K562 (cell line): Measurements from ENCODE around the gene GRHPR.

ENCODE experiments used
- CTCF ChIP-seq, 3 experiments: IDR thresholded peaks in 2 of 3; conservative IDR thresholded peaks in 1 of 3; 2 replicates each; pipeline ENCODE4 v1.5.1; 2011 to 2012; ENCODE audit warnings: low read length in 3 of 3, mild to moderate bottlenecking in 3 of 3, control low read depth in 2 of 3, improper control_type of control experiment in 1 of 3, inconsistent platforms in 1 of 3, low read depth in 1 of 3, mixed read lengths in 1 of 3, moderate library complexity in 1 of 3; ENCODE audit not compliant: insufficient read depth in 2 of 3
- E2F5 ChIP-seq: sonication (generic); formaldehyde crosslinking; IDR thresholded peaks from 2 replicates; pipeline ENCODE4 v1.8.0; 2022; ENCODE audit warnings: mild to moderate bottlenecking, missing genetic modification reagents
- EZH2 ChIP-seq: IDR thresholded peaks from 2 replicates; pipeline ENCODE4 v1.6.1; 2012; ENCODE audit warnings: low read depth, mild to moderate bottlenecking, inconsistent platforms, low read length, borderline replicate concordance
- KAT2B ChIP-seq: IDR thresholded peaks from one replicate; pipeline ENCODE4 v1.6.1; 2012; ENCODE audit warnings: low read depth, mild to moderate bottlenecking, control low read depth, inconsistent platforms, low read length, moderate library complexity
- KDM5B ChIP-seq: fragments of 200-600 bp; sonication (generic); IDR thresholded peaks from 2 replicates; pipeline ENCODE4 v1.6.1; 2012; ENCODE audit warnings: low read depth, mild to moderate bottlenecking, moderate library complexity, low read length, control low read depth, inconsistent platforms; ENCODE audit not compliant: insufficient replicate concordance
- RFX5 ChIP-seq: IDR thresholded peaks from 2 replicates; pipeline ENCODE4 v1.6.1; 2011; ENCODE audit warnings: low read depth, mild to moderate bottlenecking, improper control_type of control experiment, low read length
- TGIF2 ChIP-seq: sonication (generic); formaldehyde crosslinking; IDR thresholded peaks from 2 replicates; pipeline ENCODE4 v1.8.1; 2022; ENCODE audit warnings: mild to moderate bottlenecking, missing genetic modification reagents, moderate library complexity
- ZNF668 ChIP-seq: fragments of 250-450 bp; sonication (Bioruptor Pico); IDR thresholded peaks from 2 replicates; pipeline ENCODE4 v1.8.0; 2022; ENCODE audit warnings: mild to moderate bottlenecking, inconsistent platforms

GRCh38 chr9:37405350-37405749 lies 17.1 kb upstream of the GRHPR start:
- no peak for TF ChIP-seq ZNF668 (CRISPR knock-in tag)
- TF ChIP-seq EZH2, result no peak
- TF ChIP-seq RFX5, result no peak
- no peak for TF ChIP-seq TGIF2
- no peak for TF ChIP-seq CTCF (IDR thresholded peaks at IDR 0.05 in 2 of 3, conservative IDR thresholded peaks at IDR 0.05 in 1 of 3; ENCODE audit: insufficient read depth in 2 of 3, low read depth in 1 of 3, low read length in 3 of 3)
- no peak for TF ChIP-seq E2F5 (CRISPR knock-in tag)
- TF ChIP-seq KAT2B, result no peak
- TF ChIP-seq KDM5B, result no peak
